Ammon's horn (tissue), 1 donor: ENCODE results near the gene S100A9.
"Not testable (repeated sequence)": the region's sequence is repeated elsewhere in the genome, so short reads cannot be mapped to it uniquely, and the experiment has no call there.

ENCODE experiments used
- DNase-seq: peaks from one replicate; pipeline ENCODE4 v3.0.0-alpha.2; 2016; ENCODE audit warnings: low spot score

The S100A9 gene

DNA sequence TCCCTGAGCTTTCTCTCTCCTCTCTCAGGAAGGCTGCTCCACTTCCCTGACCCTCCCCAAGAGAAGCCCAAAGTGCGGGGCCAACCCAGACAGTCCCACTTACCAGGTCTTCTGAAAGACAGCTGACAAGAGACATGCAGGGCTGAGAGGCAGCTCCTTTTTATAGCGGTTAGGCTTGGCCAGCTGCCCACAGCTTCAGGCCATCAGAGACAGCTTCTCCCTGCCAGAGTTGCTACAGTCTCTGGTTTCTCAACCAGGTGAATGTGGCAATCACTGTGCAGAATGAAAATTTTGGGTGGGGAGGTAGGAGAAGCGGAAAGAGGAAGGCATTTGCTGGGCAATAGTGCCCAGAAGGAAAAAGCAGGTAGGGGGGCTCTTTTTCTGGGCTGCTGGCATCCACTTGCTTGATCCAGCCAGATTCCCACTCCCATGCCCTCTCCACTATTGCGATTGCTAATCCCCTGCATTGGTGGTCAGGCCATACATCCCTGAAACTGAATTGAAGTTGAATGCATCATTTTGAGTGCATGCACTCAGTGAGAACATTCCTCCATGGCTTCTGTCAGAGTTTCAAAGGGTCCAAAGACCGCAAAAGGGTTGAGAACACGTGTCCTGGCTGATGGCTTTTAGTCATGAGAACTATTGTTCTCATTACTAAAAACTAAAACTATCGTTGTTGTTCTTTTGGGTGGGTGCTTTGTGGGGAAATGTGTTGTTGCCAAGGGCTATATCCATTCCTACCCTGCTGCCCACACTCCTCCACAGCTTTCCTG, 33.5 kb downstream of the S100A9 start, which contains the start of gene S100A8:
S100A8 (minus strand) TSS at position 136 of the 773 bp plus-strand sequence. CDS start 538 bp downstream, outside the sequence.
- DNase-seq: peak; percentile 54

DNA sequence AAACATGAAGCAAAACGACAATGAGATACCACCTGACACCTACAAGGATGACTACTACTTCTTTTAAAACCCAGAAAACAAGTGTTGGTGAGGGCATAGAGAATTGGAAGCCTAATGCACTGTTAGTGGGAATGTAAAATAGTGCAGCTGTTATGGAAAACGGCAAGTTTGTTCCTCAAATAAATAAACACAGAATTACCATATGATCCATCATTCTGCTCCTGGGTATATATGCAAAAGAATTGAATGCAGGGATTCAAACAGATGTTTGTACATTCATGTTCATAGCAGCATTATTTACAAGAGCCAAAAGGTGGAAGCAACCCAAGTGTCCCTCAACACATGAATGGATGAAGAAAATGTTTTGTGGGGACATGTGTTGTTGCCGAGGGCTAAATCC, 34.6 kb downstream of the S100A9 start:
- no peak for DNase-seq

DNA sequence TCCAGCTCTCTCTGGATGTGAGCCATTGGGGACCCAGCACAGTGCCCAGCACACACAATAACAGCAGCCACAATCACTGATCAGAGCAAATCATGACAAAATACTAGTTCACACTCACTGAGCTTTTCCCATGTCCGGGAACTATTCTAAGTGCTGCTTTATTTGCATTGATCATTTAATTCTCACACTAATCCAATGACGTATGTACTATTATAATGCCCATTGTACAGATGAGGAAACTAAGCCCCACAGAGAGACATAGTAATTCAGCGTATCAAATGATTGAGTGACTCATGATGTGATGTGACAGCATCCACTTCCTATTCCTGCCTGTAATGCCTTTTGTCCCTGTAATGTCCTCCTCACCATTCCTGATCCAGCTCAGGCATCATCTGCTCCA, 35.2 kb downstream of the S100A9 start:
- DNase-seq: no peak

DNA sequence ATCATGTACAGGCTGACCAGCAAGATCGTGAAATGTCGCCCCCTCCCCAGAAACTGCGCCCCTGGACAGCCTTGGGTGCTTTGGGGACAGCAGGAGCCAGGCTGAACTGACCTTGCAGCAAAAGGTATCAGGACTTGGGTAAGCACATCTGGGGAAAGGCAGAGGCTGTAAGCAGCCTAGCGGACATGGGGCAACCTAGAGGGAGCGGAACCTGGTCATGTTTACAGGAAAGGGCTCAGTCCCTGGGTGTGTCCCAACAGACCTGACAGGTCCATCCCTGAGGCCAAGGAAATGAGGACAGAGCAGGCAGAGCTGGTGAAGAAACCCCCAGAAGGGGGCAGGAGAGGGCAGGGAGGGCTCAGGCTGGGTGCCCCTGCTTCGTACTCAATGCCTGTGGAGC, 36.3 kb downstream of the S100A9 start:
- DNase-seq: no peak

DNA sequence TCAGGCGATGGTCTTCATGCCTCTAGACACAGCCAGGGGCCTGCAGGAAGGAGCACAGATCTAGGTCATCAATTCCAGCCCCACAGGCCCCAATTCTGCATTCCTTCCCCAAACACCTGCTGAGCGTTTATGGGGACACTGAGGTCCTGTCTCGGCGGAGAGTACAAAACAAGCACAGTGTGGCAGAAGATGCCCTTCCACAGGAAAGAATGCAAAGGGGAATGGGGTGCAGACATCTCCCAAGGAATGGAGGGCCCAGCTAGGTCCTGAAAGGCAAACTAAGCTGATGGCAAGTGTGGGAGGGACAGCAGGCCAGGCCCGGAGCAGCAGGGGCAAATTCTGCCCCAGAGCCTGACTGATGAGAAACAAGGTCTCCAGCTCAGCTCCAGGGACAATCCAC, 36.7 kb downstream of the S100A9 start:
- no peak for DNase-seq

DNA sequence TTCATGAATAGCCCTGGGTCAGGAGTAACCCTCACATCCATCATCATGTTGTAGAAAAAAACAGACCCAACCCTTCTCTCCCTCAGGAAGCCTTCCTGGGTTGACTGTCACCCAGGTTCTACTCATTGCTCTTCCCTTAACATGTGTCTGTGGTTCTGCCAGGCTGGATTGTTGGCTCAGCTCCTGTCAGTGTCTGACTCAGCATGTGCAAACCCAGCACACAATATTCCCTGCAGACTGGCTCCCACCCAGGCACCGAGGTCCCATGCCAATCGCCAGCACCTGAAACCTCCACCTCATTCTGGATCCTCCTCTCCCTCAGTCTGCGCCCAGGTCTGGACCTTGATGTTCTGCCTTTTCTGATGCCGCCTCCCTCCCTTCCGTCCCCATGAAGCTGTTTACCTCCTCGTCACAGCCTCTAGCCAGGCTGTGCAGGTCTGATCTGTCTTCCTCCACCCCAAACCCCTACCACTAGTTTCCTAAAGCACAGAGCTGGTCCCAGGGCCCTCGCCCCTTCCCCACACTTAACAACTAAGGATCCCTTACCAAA, 37.6 kb downstream of the S100A9 start:
- DNase-seq: peak; percentile 40

DNA sequence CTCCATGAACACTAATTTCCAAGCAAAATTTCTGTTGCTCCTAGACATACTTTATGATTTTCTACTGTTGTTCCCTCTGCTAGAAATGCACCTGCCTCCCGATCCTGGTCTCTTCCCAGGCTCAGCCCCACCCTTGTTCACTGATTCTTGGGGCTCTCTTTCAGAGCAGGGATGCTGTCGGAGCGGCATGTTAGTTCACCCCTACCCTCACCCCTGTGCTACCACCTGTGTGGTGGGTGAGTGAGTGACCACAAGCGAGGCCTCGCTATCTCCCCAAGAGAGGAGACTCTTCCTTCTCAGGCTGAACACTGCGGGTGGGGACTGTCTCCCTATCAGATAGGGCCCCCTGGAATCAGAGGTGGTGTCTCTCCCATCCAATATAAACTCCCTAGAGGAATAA, 38.1 kb downstream of the S100A9 start:
- no peak for DNase-seq

DNA sequence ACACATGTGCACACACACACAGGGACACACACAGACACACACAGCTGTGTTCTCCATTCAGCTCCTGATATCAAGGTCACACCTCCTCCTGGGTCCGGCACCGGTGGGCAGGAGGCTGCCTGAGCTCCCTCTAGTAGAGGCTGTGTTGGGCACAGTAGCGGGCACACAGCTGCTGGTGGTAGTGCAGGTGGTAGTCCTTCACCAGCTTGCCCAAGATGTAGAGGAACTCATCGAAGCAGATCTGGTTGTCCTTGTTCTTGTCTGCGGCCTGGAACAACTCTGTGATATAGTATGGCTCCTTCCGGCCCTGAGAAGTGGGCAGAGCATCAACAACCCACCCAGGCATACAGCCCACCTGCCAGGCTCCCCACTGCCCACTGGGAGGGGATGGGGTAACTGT, 38.8 kb downstream of the S100A9 start:
- no peak for DNase-seq

DNA sequence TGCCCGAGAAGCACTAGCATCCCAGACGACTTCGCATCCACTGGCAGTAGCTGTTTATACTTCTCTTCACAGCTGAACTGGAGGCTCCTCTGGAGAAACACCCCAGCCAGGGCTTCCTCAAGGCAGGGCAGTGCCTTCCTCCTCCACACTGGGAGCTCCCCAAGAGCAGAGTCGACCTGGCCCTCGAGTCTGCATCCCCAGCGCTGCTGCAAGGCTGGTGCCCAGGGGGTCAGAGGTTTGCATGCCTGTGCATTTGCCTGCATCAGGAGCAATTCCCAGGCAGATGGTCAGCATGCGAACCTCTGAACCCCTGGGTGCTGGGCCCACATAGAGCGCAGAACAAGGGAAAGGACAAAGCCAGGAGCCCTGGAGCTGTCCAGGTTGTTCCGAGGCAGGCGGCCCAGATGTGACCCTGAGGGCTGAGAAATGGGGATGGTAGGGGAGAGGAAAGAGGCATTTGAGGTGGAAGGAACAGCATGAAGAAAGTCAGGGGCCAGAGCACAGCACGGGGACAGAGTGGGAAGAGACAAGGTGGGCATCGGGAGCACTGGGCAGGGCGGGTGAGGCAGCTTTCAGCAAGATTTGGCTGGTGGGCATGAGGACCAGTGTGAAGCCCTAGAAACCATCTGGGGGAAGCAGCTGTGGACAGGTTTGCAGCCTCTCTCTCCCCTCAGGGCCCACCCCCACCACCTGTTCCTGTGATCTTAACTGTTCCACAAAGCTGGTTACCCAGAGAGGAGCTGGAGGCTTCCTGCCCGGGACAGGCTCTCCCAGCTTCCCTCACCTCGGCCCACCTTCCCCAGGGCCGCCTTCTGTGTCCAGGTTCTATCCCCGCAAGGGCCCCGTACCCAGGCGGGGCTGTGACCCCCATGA, 39.6 kb downstream of the S100A9 start:
- no peak for DNase-seq

DNA sequence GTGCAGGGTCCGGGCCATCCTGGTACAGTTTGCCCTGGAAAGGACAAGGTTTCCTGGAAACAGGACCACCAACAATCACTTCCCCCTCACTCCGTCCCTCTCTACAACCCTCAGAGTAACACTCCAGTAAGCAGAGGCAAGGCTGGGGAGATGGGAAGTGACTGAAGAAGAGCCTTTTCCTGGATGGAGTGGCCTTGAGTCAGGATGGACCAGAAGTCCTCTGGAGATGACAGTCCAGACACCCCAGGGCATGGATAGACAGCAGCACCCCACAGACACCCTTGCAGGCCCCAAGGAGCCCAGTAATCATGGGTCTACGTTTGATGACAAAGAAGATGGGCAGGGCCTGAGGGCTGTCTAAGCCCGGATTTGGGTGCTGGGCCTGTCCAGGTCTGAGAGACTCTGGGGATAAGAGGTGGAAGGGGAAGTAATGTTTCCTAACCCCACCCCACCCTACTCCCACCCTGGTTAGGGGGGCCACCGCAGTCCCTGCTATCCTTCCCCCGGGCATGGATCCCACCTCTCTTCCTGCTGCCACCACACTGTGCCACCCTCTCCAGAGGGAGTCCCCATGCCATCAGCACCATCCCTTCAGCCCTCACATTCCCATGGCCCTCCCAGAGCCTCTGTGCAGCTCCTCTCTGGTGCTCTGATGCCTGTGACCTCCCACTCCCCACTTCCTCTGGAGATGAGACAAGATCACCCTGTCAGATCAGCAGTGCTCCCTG, 40.4 kb downstream of the S100A9 start:
- no peak for DNase-seq

DNA sequence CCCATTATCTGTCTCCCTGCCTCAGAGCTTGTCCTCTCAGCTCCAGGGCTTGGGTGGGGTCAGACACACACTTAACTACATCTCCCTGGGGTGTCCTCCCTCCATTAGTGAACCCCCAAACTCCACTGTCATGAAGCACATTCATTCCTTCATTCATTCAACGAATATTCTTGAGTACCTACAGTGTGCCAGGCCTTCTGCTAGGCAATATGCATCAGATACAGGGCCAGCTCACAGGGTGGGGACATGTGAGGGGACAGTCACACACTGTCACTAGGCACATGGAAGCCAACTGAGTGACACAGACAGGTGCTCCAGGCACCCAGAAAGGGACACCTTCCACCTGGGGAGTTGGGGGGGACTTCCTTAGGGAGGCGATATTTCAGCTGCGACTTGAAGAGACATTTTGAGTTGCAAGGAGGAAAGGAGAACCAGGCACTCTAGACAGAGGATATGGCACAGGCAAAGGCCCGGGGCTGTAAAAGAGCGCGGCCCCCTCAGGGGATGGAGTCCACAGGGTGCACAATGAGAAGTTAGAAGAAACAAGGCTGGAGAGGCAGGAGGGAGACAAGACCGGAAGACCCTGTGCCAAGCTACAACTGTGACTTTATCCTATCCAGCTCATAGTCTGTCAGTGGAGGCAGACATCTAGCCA, 41.9 kb downstream of the S100A9 start:
- DNase-seq: no peak

DNA sequence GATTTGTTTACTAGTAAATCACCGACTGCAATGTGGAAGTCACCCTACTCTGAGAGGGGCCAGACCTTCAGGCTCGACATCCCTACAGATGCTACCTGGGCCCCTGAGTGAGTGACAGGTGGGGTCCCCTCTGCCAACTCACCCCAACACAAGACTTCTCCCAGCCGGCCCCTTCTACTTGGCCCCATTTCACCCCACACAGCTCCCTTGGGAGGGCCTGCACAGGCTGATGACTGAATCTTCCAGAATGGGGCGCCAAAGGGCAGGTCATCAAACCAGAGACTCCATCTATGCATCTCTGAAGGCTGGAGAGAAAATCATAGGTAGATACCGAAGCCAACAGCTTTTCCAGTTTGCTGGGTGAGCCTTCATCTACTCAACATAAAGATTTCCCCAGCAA, 42.6 kb downstream of the S100A9 start:
- no peak for DNase-seq

DNA sequence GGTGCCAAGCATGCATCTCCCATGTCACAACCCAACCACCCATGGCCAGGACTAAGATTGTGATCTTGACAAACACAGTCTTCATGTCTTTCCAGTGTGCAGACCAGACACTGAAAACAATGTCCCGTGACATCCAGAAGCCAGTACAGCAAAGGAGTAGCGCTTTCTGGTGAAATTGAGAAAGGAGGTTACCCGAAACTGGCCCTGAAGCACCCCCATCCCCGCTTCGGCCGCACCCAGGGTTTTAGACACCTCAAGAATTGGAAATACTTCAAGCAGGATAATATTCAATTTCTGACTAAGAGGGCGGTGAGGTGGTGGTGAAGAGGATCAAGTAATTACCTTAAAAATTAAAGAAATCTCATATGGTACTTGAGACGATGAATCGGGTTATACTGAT, 43.8 kb downstream of the S100A9 start:
- DNase-seq: no peak

DNA sequence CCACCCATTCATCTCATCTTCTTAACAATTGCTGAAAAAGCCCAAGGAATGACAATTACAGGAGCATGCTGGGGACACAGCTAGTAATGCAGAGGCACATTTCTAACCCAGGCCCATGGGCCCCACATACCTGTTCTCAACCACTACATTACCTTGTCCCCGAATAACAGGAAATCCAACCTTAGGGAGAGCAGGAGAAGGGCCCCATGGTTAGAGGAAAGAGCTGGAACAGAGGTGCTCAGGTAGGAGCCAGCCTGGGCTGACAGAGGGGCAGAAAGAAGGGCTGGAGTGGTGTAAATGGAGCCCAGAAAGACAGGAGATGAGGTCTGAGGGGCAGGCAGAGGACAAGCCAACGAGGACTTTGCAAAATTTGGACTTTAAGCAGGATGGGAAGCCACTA, 44.6 kb downstream of the S100A9 start:
- no peak for DNase-seq

DNA sequence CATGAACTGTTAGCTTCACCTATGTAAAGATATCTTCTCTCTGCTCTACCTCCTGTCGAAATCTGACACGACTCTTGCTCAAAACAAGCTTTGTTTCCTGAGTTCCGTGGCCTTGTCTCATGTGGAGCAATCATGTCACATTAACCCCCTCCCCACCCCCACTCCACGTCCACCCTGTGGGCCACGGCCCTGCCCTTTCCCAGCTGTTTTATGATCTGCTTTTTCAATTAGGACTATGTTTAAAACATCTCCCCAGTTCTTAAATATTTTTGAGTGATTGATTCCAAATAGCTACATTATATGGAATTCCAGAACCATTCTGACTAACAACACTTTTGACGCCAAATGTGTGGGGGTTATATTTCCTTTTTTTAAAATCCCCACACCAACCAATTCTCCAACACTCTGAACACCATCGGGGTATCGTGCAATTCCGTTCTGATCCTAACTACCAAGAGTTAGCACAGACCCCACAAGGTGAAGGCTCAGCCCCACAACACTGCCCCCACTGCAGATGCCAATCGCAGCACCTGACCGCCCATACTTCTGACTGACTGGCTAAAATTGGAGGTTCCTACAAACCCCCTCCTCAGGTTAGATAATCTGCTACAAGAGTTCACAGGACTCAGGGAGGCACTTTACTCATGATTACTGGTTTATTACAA, 45.9 kb downstream of the S100A9 start:
- DNase-seq: no peak

DNA sequence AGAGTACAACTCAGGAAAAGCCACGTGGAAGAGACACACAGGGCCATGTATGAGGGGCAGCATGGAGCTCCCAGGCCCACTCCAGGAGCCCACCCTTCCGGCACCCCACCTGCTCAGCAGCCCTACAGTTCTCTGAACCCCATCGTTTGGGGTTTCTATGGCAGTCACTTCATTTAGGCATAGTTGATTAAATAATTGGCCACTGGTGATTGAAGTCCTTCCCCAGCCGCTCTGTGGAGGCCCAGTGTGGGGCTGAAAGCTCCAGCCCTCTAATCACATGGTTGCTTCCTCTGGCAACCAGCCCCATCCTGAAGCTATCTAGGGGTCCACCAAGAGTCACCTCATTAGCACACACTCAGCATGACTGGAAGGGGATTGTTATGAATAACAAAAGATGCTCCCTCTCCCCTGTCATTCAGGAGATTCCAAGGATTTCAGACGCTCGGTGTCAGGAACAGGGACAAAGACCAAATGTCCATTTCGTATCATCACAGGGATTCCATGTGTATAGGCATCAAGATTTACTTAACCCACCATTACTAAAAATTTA, 46.5 kb downstream of the S100A9 start:
- no peak for DNase-seq

DNA sequence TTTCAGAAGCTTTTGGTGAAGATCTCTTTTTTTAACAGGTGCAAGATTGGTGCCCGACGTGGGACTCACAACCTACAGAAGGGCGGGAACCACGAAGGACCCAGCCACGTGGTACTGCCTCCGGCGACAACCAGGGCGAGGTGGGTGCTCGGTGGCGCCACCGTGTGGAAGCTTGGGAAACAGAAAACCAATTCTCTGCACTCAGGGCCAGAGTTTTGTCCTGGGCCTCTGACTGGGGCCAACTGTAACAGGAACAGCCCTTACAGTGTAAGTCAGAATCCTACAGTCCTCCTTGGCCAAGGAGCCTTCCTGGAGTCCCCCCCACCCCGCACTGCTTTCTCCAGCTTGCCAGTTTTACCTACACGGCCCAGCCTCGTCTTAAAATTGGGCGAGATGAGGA, 47.1 kb downstream of the S100A9 start:
- peak; percentile 13 for DNase-seq

DNA sequence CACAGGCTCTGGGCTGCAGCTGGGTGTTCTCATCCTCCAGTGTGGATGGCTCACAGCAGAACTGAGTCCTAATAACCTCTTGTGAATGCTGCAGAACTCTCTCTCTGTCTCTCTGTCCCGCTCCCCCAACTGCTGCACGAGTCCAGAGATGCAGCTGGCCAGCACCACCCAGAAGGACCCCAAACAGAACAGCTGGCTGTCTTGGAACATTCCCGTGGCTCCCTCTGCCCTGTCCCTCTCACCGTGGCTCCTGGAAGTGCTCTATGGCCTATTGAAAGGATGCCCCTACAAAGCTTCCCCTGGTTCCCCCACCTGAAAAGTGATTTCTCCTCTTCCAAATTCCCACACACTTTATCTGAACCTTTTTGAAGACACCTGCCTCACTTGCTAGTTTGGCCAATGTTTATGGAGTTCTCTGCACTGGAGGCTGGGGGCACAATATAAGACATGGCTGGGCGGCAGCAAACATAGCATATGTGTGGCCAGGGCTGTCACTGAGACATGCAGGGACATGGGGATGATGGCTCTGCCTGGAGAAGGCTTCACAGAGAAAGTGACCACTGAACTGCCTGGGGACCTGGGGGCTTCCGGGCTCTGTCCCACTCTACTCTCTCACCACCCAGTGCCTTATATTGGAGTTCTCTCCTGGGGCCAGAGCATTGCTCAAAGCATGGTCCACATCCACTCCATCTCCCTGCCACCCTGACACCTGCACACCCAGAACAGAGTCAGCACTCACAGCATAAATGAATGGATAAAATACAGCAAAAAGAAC, 48.4 kb downstream of the S100A9 start:
- not testable (repeated sequence) for DNase-seq

DNA sequence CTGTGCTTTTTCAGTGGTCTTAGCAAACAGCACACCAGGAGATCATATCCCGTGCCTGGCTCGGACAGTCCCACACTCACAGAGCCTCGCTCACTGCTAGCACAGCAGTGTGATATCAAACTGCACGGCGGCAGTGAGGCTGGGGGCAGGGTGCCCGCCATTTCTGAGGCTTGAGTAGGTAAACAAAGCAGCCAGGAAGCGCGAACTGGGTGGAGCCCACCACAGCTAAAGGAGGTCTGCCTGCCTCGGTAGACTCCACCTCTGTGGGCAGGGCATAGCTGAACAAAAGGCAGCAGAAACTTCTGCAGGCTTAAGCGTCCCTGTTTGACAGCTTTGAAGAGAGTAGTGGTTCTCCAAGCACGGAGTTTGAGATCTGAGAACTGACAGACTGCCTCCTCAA, 49.6 kb downstream of the S100A9 start:
- DNase-seq: not testable (repeated sequence)
